DND-41 (cell line): ENCODE data around the gene LBX2.

ENCODE experiments used
- ATAC-seq: fragments of 200-7000 bp; cut with Tn5 transposase; 3 replicates; pipeline ENCODE4 v1.9.1; 2021; ENCODE audit warnings: low read depth; ENCODE audit not compliant: insufficient read depth
- DNase-seq: peaks from one replicate; pipeline ENCODE4 v3.0.0-alpha.2; 2020
- H2AFZ ChIP-seq: 2 replicates; pipeline ENCODE4 v1.6.0; 2012; ENCODE audit warnings: low read depth, low read length
- H3K27ac ChIP-seq: 2 replicates; pipeline ENCODE4 v1.5.1; 2012; ENCODE audit warnings: low read length, inconsistent platforms
- H3K27me3 ChIP-seq: fragments of 200-600 bp; sonication (generic); 2 replicates; pipeline ENCODE4 v1.6.0; 2012; ENCODE audit warnings: low read length, mild to moderate bottlenecking, inconsistent platforms; ENCODE audit not compliant: insufficient read depth, poor library complexity
- H3K36me3 ChIP-seq: 2 replicates; pipeline ENCODE4 v1.5.1; 2012; ENCODE audit warnings: low read length, inconsistent platforms; ENCODE audit not compliant: insufficient read depth
- H3K4me1 ChIP-seq: 2 replicates; pipeline ENCODE4 v1.5.1; 2012; ENCODE audit warnings: mild to moderate bottlenecking, low read length; ENCODE audit not compliant: insufficient read depth
- H3K4me2 ChIP-seq: 2 replicates; pipeline ENCODE4 v1.6.0; 2012; ENCODE audit warnings: mild to moderate bottlenecking, moderate library complexity, low read length, inconsistent platforms; ENCODE audit not compliant: insufficient read depth
- H3K4me3 ChIP-seq, 2 experiments: fragments of 200-600 bp in 1 of 2; shearing (Covaris generic) in 1 of 2; 2 replicates each; pipeline ENCODE4 v1.5.1; 2012 to 2016; ENCODE audit warnings: inconsistent platforms in 2 of 2, low read length in 2 of 2, mild to moderate bottlenecking in 2 of 2, low read depth in 1 of 2, moderate library complexity in 1 of 2
- H3K79me2 ChIP-seq: 2 replicates; pipeline ENCODE4 v1.6.0; 2012; ENCODE audit warnings: low read length, inconsistent platforms; ENCODE audit not compliant: insufficient read depth
- H3K9ac ChIP-seq: 2 replicates; pipeline ENCODE4 v1.6.0; 2012; ENCODE audit warnings: low read depth, mild to moderate bottlenecking, inconsistent platforms, low read length, moderate library complexity
- H3K9me3 ChIP-seq: 2 replicates; pipeline ENCODE4 v1.5.1; 2012; ENCODE audit warnings: low read length, moderate library complexity, mild to moderate bottlenecking, inconsistent platforms; ENCODE audit not compliant: insufficient read depth, severe bottlenecking
- H4K20me1 ChIP-seq: 2 replicates; pipeline ENCODE4 v1.6.0; 2012; ENCODE audit warnings: low read length; ENCODE audit not compliant: insufficient read depth
- CTCF ChIP-seq: IDR thresholded peaks from 2 replicates; pipeline ENCODE4 v1.5.1; 2012; ENCODE audit warnings: borderline replicate concordance, low read length, moderate library complexity, mild to moderate bottlenecking; ENCODE audit not compliant: poor library complexity, severe bottlenecking; ENCODE audit errors: extremely low read depth
- EZH2 ChIP-seq: IDR thresholded peaks from 3 replicates; pipeline ENCODE4 v1.6.1; 2012; ENCODE audit warnings: borderline replicate concordance, low read depth, mild to moderate bottlenecking, moderate library complexity, low read length, inconsistent platforms; ENCODE audit not compliant: severe bottlenecking

Gene LBX2

GRCh38 chr2:74457129-74457548 lies 42.3 kb downstream of the LBX2 start:
- H3K9ac ChIP-seq: peak overlapping the region; percentile 78

GRCh38 chr2:74454654-74455511 lies 44.5 kb downstream of the LBX2 start, which contains the start of gene INO80B:
TSS of gene INO80B (plus strand) at chr2:74455087. CDS start at chr2:74455117, 30 bp downstream.
- Histone ChIP-seq H3K4me2 (peak within 1 kb of the TSS; percentile 95), H2AFZ (peak within 1 kb of the TSS; percentile 87), H3K4me3 (peak within 1 kb of the TSS; percentile 54 to 77), H3K27ac (peak within 1 kb of the TSS; percentile 81), H4K20me1 (no peaks in the 10 kb centered on the region), H3K9ac (peak within 1 kb of the TSS; percentile 59), H3K27me3 (no peaks in the 10 kb centered on the region), H3K36me3 (peaks cover 4% of the 10 kb centered on the region; the same call in 1 of the 2 replicates), H3K9me3 (no peaks in the 10 kb centered on the region), H3K4me1 (peaks cover 62% of the 10 kb centered on the region), H3K79me2 (peaks cover 35% of the 10 kb centered on the region)
- ATAC-seq (peak; percentile 37), DNase-seq (peak; percentile 96)
- TF ChIP-seq EZH2 (no peak), CTCF (no peak)

More at GRCh38 chr2:74457129-74457548, 42.3 kb downstream of the LBX2 start:
- Histone ChIP-seq H3K36me3 (peaks cover 20% of the 10 kb centered on the region), H3K9me3 (no peaks in the 10 kb centered on the region), H3K4me3 (peak overlapping the region; percentile 38 to 77; a peak in 3 of 4 replicates), H3K4me1 (peaks cover 60% of the 10 kb centered on the region), H3K79me2 (peaks cover 35% of the 10 kb centered on the region), H3K4me2 (peak overlapping the region; percentile 95), H3K27ac (peak overlapping the region; percentile 86), H3K27me3 (no peaks in the 10 kb centered on the region), H2AFZ (peak overlapping the region; percentile 63), H4K20me1 (no peaks in the 10 kb centered on the region; the same call in 1 of the 2 replicates)
- ATAC-seq: peak; percentile 11
- no peak for DNase-seq
- peak; percentile 1 for TF ChIP-seq CTCF
- TF ChIP-seq EZH2: no peak

- no peak overlapping the region for H3K4me2 ChIP-seq
- H3K9me3 ChIP-seq: no peaks in the 10 kb centered on the region
- no peak overlapping the region for H2AFZ ChIP-seq
- H3K27me3 ChIP-seq: no peaks in the 10 kb centered on the region
- no peaks in the 10 kb centered on the region for H3K36me3 ChIP-seq
- TF ChIP-seq CTCF: no peak
- H3K4me3 ChIP-seq: no peak overlapping the region
- no peak overlapping the region for H3K9ac ChIP-seq
- H4K20me1 ChIP-seq: no peaks in the 10 kb centered on the region
- no peak overlapping the region for H3K27ac ChIP-seq
- peaks cover 7% of the 10 kb centered on the region for H3K79me2 ChIP-seq
- DNase-seq (no peak), ATAC-seq (no peak)
- peaks cover 32% of the 10 kb centered on the region for H3K4me1 ChIP-seq
Measured at GRCh38 chr2:74450570-74451190, 48.7 kb downstream of the LBX2 start.
